Kidney tubule cell (primary cell): ENCODE results near the gene SCG5.
"Not testable (repeated sequence)": the region's sequence is repeated elsewhere in the genome, so short reads cannot be mapped to it uniquely, and the experiment has no call there.

Experiments
- DNase-seq: peaks from one replicate; pipeline ENCODE4 v3.0.0-alpha.2; 2018; ENCODE audit warnings: low spot score

The SCG5 gene, protein sequence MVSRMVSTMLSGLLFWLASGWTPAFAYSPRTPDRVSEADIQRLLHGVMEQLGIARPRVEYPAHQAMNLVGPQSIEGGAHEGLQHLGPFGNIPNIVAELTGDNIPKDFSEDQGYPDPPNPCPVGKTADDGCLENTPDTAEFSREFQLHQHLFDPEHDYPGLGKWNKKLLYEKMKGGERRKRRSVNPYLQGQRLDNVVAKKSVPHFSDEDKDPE

DNA sequence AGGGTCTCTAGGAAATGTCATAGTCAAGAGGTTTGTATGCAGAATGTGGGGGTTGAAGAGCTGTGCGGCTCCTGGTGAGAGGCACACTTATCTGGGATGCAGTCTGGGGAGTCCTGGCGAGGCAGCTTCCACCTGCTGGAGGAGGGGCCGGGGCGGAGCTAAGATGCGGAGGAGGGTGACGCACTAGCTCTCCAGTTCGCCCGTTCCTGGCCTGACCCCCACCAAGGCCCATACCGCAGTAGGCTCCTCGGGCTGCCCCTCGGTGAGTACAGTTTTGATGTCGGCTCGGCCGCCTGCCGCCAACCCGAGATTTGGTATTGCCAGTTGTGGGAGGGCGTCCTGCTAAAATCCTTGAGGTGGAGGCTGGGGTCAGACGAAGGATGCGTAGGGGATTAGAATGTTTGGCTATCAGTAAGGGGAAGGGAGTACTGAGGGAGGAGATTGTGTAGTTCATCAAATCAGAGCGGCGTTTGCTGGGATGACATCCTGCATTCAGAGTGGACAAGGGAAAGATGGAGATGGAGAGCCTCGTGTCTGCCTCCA, at the start of gene SCG5:
TSS of gene SCG5 (plus strand) at position 194 of the 543 bp plus-strand sequence. CDS start 1,883 bp downstream, outside the sequence.
- DNase-seq = peak; percentile 25

DNA sequence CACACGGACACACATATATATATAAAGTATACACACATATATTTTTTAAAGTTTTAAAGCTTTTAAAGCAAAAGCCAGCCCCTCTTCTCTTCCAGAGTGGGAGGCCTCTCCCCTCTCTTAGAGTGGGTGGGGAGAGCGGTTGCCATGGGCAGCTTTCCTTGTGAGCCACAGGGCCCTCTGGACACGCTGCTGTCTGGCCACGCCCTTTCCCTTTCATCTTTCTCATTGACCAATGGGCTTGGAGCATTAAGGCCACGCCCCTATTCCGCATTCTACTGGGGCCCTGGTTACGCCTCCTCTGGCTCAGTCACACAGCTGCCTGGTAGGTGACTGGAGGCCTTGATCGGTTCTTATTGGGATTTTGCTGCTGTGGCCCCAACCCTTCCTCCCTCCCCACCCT, 48.4 kb upstream of the SCG5 start, which contains the start of gene GOLGA8N:
TSS of gene GOLGA8N (plus strand) at position 306 of the 400 bp plus-strand sequence.
- DNase-seq = not testable (repeated sequence)

DNA sequence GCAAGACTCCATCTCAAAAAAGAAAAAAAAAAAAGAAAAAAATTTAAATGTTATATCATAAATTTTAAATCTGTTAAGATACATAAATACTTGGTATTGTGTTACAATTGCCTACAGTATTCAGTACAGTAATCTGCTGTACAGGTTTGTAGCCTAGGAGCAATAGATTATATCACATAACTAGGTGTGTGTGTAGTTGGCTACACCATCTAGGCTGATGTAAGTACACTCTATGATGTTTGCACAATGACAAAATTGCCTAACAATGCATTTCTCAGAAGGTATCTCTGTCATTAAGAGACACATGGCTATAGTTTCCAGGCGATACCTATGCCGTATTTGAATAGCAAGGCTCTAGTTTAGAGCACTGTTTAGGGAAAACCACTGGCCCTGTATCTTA, 32.0 kb upstream of the SCG5 start:
- DNase-seq = not testable (repeated sequence)

DNA sequence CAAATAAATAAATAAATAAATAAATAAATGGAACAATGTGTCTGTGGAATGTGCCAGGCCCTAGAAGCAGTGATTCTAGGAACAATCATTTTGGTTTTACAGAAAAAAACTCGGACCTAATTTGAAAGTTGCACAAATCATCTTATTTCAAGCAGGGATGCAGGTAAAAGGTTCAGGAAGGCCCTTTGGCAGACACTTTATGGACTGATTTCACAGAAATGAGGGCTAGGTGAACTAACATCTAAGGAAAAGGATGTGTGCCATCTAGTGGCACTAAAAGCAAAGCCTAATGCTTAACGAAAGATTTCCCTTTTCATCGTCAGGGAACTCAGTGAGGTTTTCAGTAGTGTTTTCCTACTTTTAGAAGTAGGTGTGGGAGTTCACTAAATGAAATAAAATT, 30.8 kb upstream of the SCG5 start:
- DNase-seq = peak; percentile 56

DNA sequence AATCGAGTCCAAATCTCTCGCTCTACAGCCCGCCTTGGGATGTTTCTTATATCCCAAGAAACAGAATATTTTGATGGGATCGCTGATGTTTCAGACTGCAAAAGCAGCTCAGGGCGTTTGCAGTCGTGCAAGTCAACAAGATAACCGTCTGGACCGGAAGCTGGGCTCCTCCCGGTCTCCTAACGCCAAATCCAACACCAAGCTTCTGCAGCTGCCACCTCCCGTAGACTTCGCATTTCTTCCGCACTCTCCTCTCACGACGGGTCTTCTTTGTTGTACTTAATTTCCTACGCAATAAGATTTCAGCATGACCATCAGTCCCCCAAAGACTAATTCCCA, 26.8 kb upstream of the SCG5 start:
- DNase-seq = not testable (repeated sequence)

DNA sequence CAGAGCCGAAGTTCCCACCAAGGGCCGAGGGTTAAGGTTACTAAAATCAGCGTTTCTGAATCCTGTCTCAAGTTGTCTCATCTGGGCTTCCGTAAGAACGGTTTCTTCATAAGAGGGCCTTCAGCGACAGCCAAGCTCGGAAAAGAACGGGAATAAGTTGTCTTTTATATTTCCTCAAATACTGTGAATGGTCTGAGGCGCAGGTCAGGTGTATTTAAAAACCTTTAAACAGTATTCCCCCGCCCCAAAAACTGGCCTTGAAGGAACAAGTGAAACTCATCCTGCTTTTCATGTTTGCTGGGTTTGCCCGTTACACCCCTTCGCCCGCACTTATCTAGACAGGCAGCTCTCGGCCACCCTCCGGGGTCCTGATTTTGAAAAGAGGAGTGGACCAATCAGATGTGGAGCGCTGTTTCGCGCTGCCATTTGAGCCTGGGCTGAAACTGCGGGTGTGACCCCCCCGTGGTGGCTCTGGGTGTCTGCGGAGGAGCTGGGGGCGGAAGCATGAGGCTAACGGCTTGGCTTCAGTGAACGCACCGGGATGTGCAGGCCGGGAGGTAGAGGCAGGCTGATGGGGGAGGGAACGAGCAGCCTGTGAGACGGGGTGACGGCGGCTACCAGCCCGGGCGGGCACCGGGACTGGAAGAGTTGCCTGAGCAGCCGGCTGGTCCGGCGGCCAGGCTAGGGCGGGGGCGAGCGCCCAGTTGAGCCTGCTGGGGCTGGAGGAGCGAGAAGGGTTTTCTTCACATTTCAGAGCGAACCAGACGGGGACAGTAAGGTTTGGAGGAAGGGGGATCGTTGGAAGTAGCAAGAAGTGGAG, 26.2 kb upstream of the SCG5 start, which contains the start of gene ARHGAP11A:
TSS of gene ARHGAP11A (plus strand) at position 454 of the 820 bp plus-strand sequence. CDS start 708 bp downstream, outside the sequence.
- peak; percentile 91 for DNase-seq

DNA sequence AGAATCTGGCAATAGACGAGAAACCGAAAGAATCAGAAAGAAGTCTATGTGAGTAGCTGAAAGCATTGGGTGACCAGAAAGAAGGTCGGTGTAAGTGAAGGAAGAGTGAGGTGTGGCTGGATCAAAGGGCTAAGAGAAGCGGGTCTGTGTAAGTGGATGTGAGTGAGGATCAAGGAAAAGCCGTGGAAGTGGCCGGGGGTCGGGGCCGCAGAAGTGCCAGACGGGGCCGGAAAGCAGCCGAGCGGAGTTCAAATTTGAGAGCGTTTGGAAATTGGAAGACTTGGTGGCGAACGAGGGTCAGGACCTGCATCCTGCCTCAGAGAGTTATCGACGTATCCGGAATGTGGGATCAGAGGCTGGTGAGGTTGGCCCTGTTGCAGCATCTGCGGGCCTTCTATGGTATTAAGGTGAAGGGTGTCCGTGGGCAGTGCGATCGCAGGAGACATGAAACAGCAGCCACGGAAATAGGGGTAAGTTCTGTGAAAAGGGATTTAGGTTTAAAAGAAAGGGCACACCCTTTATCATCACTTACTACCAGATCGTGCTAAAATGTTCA, 25.6 kb upstream of the SCG5 start:
- peak; percentile 33 for DNase-seq

DNA sequence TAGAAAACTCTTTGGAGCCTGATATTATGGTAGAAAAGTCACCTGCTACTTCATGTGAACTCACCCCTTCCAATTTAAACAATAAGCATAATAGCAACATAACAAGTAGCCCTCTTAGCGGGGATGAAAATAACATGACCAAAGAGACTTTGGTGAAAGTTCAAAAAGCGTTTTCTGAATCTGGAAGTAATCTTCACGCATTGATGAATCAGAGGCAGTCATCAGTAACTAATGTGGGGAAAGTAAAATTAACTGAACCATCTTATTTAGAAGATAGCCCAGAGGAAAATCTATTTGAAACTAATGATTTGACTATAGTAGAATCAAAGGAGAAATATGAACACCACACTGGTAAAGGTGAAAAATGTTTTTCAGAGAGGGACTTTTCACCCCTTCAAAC, 5.1 kb upstream of the SCG5 start:
- no peak for DNase-seq

DNA sequence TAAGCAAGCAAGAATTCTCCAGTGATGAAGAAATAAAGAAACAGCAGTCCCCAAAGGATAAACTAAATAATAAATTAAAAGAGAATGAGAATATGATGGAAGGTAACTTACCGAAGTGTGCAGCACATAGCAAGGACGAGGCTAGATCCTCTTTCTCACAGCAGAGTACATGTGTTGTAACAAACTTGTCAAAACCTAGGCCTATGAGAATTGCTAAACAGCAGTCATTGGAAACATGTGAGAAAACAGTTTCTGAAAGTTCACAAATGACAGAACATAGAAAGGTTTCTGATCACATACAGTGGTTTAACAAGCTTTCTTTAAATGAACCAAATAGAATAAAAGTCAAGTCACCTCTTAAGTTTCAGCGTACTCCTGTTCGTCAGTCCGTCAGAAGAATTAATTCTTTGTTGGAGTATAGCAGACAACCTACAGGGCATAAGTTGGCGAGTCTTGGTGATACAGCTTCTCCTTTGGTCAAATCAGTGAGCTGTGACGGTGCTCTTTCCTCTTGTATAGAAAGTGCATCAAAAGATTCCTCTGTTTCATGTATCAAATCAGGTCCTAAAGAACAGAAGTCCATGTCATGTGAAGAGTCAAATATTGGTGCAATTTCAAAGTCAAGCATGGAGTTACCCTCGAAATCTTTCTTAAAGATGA, 4.5 kb upstream of the SCG5 start:
- DNase-seq = no peak

DNA sequence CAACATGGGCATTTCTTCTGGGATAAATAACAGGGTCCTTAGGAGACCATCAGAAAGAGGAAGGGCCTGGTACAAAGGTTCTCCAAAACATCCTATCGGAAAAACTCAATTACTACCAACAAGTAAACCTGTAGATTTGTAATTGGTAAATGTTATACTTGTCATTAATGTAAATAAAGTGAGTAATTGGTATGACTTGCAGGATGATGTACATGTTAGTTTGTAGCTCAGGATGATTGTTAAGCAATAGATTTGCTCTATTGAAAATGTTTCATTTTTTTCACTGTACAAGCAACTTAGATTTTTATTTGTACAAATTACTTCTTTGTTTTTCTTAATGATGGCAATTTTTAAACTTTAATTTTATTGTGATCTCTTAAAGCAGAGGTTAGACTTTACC, 3.8 kb upstream of the SCG5 start:
- no peak for DNase-seq

DNA sequence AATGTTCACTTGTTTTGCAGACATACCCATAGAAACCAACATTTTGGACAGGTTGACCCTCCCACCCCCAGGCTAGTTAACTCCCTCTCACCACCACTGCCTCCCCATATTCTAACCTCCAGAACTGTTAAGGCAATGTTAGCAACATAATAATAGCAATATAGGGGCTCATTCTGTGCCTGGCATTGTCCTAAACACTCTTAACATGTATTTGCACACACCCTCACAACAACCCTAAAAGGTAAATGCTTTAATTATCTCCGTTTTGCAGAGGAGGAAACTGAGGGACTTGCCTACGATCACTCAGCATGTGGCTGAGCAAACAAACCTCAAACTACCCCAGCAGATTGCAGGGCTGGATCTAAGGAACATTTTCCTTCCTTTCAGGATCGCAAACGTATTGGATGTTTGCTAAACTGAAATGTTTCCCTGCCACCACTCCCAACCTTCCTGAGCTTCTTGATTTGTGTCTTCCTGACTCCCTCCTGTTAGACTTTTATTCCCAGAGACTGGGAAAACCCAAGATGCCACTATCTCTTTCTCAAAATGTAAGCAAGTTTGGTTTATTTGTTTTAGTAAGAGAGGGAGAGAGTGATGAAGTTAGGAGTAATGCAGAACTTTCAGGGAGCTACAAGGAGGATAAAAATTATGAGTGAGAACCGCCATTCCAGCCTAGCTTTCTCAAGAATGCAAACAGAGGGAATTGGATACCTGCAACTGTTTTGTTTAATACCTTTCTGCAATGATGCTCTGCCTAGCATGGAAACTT, 1.3 kb downstream of the SCG5 start:
- DNase-seq = no peak

DNA sequence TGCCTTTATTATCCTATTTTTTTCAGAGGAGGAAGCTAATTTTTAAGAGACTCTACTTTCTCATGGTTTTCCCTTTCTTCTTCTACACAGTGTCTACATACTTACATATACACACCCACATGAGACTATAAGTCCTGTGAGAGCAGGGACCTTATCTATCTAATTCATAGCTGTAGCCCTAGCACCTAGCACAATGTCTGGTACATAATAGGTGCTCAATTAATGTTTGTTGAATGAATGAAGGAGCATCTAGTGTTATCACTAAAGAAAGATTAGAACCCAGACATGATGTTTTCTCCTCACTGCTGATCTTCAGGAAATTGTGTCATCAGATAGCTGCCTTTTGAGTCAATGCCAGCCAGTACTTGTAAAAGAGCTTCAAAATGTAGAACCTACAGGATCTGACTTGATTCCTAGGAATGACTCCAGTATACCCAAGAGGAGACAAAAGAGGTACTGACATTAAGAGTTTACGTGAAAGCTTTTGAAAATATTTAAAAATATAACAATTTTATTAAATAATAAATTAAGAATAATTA, 2.5 kb downstream of the SCG5 start:
- no peak for DNase-seq

DNA sequence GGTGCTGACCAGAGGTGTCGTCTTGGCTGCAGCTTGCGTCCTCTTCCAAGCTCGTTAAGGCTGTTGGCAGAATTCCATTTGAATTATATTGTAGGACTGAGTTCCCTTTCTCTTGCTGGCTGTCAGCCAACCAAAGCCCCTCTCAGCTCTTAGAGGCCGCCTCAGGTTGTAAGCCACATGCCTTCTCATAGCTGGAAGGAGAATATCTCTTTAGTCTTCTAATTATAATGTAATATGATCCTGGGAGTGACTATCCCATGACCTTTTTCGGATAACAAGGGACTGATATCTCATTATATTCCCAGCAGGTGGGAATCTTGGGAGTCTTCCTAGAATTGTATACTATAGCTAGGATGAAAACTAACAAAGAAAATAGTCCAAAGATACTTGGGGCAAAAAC, 4.8 kb downstream of the SCG5 start:
- no peak for DNase-seq

DNA sequence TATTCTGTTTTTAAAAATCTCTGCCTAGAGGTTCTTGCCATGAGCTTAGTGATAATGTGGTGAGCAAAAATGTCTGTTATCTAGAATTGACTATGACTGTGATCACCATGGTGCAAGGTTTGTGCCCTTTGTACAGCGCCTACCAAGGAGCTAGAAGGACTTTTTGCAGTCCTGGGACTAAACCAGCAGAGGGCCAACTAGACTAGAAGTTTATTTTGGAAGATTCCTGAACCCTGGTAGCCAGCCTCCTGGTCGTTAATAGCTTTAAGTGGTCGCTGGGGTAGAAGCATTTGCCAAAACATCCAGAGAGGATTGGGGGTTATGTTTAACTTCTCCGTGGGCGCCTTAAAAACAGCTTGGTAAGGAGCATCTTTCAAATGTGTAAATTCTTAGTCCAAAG, 7.8 kb downstream of the SCG5 start:
- DNase-seq = no peak

DNA sequence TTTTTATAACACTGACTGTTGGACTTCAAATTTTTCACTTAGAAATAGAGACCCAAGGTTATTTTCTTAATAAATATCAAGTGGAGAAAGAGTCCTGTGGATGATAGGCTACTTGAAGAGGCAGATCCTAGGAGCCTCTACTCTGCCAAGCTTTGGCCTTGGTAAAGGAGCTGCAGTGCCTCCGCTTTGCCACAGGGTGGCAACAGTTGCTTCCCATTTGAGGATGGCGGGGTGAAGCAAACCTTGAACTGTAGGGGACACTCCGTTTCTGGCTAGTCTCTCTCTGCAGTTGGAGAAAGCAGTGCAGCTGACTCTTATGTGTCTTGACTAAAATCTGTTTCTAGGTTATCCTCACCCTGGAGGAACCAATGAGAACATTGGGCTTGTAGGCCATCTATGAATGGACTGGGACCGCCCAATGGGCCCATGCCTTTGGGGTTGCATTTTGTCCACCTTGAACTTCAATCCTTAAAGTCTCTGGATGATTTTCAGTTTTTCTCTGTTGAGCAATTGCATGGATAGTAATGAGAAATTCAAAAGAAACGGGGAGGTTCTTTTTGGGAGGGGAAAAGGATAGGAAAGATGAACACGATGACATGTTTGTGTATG, 9.8 kb downstream of the SCG5 start:
- DNase-seq = peak; percentile 71

DNA sequence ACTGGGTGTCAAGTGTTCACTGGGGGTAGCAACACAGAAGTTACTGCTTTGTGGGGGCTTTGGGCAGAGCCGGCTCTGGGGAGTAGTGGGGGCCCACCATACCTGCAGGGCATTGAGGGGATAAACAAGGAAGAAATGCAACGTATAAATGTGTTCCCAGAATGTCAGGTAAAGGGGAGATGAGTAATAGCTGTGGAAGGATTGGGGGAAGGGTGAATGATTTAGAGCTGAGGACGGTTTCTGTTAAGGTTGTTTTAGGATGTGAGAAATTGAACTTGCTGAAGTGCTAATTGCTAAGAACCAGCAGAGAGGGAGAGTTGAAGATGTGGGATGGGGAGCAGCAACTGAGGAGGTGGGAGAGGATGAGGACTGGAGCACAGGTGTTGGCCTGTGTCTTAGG, 10.7 kb downstream of the SCG5 start:
- DNase-seq = peak; percentile 43

DNA sequence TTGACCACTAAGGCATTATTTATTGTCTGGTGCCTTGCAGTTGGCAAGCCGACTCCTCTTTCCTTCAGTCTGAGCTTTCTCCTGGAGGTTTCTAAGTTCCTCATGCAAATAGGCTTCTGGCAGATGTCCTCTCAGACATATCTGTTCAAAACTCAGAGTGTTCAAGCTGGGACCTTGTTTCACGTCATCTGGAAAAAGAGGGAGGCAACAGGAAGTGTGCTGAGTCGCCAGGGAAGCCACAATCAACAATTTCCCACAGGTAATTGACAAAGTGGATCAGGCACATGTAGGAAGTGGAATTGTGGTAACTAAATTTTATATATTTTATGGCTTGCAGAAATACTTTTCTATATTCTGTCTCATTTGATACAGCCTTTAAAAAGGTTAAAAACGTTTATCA, 14.6 kb downstream of the SCG5 start:
- no peak for DNase-seq

DNA sequence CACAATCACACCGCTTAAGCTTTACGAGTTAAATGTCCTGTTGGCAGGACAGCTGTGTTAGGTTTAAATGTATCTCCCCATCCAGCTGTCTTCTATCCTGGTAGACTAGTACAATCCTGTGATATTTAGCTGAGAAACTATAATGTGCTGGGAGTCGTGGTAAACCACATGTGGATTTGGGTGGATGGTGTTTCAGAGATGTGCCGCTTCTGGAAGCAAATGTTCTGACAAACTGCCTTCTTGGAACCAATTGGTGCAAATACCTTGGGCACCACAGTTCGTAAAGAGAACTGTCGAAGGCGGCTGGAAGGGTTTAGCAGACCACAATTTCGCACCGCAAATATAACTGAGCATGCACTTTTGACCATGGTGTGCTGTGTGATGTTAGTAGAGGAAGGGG, 15.0 kb downstream of the SCG5 start:
- DNase-seq = no peak

DNA sequence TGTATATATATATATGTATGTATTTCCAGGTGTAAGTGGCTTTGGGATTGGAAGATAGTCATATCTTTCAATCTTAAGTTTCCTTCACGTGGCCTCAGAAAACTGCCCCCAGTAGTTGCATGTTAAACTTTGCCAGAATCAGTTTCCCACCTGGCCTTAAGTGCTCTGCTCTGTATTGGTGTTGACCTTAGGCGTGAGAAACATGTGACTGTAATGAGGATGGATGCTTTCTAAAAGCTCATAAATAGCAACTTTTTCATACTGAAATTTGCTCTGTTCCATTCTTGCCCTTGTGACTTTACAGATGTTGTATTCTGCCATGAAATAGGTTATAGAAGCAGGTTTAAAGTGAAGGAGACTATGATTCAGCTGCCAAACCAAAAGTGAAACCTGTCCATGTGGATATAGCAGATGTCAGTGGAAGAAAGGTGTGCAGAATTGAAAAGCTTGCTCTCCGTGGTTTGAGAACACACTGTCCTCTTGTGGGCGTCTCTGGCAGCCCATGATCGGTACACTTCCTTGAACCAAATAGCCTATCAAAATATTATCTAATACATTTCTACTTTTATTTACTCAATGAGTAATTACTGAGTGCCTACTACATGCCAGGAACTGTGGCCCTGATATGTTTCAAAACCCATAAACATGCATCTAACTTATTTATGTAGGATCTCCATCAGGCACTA, 15.8 kb downstream of the SCG5 start:
- peak; percentile 53 for DNase-seq

DNA sequence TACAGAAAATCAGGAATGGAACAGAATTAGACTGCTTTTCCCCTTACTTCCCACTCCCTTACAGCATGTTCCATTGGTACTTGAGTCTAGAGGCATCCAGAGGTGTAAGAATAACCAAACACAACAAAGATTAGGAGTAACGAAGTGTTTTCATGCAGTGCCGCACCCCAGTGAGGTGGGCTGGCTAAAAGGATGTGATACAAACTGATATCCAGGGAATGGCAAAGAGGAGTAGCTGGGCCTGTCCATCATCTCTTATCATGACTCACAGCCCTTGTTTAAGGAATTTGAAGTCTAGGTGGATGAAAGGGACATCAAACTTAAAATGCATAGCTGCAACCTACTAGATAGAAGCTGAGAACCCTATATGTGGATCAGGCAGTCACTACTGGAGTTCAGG, 16.4 kb downstream of the SCG5 start:
- no peak for DNase-seq
